MCF 10A (cell line): ENCODE measurements around the gene MACROD1. TPM values are rescaled to one million over a fixed set of nuclear protein-coding genes. Genes with fewer than 3 reads are reported as not detected.

Source experiments
- BruUV-seq: library from RNA; stranded (reverse); fragments of 400-500 nt; replicated peaks from 2 replicates; lab custom pipeline; 2021; lab: Mats Ljungman, UMichigan
- CTCF ChIA-PET: fragments of 300-600 bp; sonication (Branson Sonifier 250); formaldehyde crosslinking; extraction: SDS; loops from one replicate; lab custom pipeline; 2021; ENCODE audit warnings: antibody characterized with exemption, inconsistent platforms; lab: Yijun Ruan, JAX
- POLR2A ChIA-PET: fragments of 300-600, 350-650 bp; sonication (Branson Sonifier 250); formaldehyde crosslinking; extraction: SDS; loops from one replicate; lab custom pipeline; 2020; ENCODE audit warnings: antibody characterized with exemption, inconsistent platforms; lab: Yijun Ruan, JAX
- DNase-seq: peaks from one replicate; pipeline ENCODE4 v3.0.0-alpha.2; 2018; ENCODE audit not compliant: unreplicated experiment
- H3K27ac Mint-ChIP-seq: one replicate; pipeline ENCODE4 v1.8.0; 2022; ENCODE audit warnings: mild to moderate bottlenecking, low read depth, mixed read lengths; ENCODE audit not compliant: unreplicated experiment
- H3K27me3 Mint-ChIP-seq: one replicate; pipeline ENCODE4 v1.8.0; 2022; ENCODE audit warnings: mixed read lengths; ENCODE audit not compliant: insufficient read depth, unreplicated experiment
- H3K36me3 Mint-ChIP-seq: one replicate; pipeline ENCODE4 v1.8.0; 2022; ENCODE audit warnings: mild to moderate bottlenecking, moderate library complexity, mixed read lengths; ENCODE audit not compliant: insufficient read depth, unreplicated experiment
- H3K4me1 Mint-ChIP-seq: one replicate; pipeline ENCODE4 v1.8.0; 2022; ENCODE audit warnings: mixed read lengths; ENCODE audit not compliant: insufficient read depth, unreplicated experiment
- H3K4me3 Mint-ChIP-seq: one replicate; pipeline ENCODE4 v1.8.0; 2022; ENCODE audit warnings: mild to moderate bottlenecking, moderate library complexity, mixed read lengths; ENCODE audit not compliant: unreplicated experiment
- H3K9me3 Mint-ChIP-seq: one replicate; pipeline ENCODE4 v1.8.0; 2022; ENCODE audit warnings: mixed read lengths; ENCODE audit not compliant: unreplicated experiment
- intact Hi-C: fragments of 100-400 bp; cut with micrococcal nuclease; formaldehyde crosslinking; loops from 2 replicates; pipeline ENCODE4 v1.14.1; 2022
- total RNA-seq: library from RNA; stranded (reverse); gene quantifications from 2 replicates; pipeline ENCODE4 v1.2.3, GENCODE V29; 2022
- TF ChIP-seq, protein P1 (sequence below): fragments of 200-600 bp; IDR thresholded peaks from one replicate; pipeline ENCODE4 v1.8.0; 2022; ENCODE audit warnings: antibody characterized with exemption, mild to moderate bottlenecking; ENCODE audit not compliant: unreplicated experiment

The MACROD1 gene
- total RNA-seq, 1 experiment from 2014 or later: 15.1 TPM

DNA sequence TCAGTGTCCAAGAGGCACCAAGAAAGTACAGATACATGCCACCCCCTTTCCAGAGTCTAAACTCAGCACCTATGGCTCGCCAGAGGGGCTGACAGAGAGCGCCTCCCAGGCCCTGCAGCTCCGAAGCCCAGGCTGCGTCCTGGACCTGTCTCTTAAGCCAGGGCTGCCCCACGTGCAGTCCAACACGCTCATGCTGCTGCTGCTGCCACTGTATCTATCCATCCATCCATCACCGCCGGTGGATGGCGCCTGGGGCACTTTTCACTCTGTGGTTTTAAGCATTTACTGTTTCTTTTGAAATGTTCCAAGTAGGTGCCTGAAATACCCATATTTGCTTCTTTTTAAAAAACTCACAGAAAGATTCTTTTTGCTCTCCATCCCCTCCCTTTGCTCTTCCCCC is 41.8 kb downstream of the MACROD1 start:
- Mint-ChIP-seq H3K27me3 (no peaks in the 10 kb centered on the region), H3K4me1 (peaks cover 18% of the 10 kb centered on the region), H3K4me3 (no peak overlapping the region), H3K27ac (no peak overlapping the region), H3K36me3 (no peaks in the 10 kb centered on the region), H3K9me3 (no peaks in the 10 kb centered on the region)
- TF ChIP-seq, protein P1, sequence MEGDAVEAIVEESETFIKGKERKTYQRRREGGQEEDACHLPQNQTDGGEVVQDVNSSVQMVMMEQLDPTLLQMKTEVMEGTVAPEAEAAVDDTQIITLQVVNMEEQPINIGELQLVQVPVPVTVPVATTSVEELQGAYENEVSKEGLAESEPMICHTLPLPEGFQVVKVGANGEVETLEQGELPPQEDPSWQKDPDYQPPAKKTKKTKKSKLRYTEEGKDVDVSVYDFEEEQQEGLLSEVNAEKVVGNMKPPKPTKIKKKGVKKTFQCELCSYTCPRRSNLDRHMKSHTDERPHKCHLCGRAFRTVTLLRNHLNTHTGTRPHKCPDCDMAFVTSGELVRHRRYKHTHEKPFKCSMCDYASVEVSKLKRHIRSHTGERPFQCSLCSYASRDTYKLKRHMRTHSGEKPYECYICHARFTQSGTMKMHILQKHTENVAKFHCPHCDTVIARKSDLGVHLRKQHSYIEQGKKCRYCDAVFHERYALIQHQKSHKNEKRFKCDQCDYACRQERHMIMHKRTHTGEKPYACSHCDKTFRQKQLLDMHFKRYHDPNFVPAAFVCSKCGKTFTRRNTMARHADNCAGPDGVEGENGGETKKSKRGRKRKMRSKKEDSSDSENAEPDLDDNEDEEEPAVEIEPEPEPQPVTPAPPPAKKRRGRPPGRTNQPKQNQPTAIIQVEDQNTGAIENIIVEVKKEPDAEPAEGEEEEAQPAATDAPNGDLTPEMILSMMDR: no peak
- ChIA-PET CTCF (no interaction called here), POLR2A (no interaction called here)
- intact Hi-C loops: no loop called here
- no TSS peak for BruUV-seq
- DNase-seq: peak; percentile 20

DNA sequence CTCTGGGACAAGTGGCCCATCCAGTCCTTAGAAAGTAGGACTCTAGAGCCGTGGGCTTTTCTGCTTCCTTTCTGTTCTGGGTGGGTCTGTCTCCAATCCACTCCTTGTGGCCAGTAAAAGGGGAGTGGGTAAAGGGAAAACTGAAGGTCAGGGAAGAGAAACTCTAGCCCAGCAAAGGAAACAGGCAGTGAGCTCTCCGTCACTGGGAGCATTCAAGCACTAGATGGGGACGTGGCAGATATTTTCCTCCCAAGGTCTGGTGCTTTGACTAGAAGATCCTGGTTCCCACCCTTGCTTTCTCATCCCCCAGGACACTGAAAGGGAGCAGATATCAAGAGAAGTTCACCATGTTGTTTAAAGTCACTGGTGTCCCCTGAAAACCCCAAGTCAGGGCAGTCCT is 42.2 kb downstream of the MACROD1 start:
- ChIA-PET POLR2A (no interaction called here), CTCF (no interaction called here)
- H3K27me3 Mint-ChIP-seq: no peaks in the 10 kb centered on the region
- H3K27ac Mint-ChIP-seq: no peak overlapping the region
- intact Hi-C loops: no loop called here
- H3K4me3 Mint-ChIP-seq: no peak overlapping the region
- BruUV-seq: no TSS peak
- no peaks in the 10 kb centered on the region for H3K9me3 Mint-ChIP-seq
- peaks cover 18% of the 10 kb centered on the region for H3K4me1 Mint-ChIP-seq
- H3K36me3 Mint-ChIP-seq: no peaks in the 10 kb centered on the region
- TF ChIP-seq, protein P1: no peak
- no peak for DNase-seq

- H3K4me3 Mint-ChIP-seq: no peak overlapping the region
- POLR2A ChIA-PET: interaction anchor here (0.8 kb wide), 1 partner anchor 27 kb away, joined by 3 read pairs; no protein-coding TSS in a partner anchor
- TF ChIP-seq, protein P1: no peak
- intact Hi-C loops: no loop called here
- H3K27me3 Mint-ChIP-seq: no peaks in the 10 kb centered on the region
- BruUV-seq: no TSS peak
- no peak overlapping the region for H3K27ac Mint-ChIP-seq
- no peaks in the 10 kb centered on the region for H3K9me3 Mint-ChIP-seq
- H3K4me1 Mint-ChIP-seq: peaks cover 18% of the 10 kb centered on the region
- CTCF ChIA-PET: interaction anchor here (0.8 to 1.7 kb wide), 3 partner anchors 9 to 148 kb away, joined by 4 to 6 read pairs (median 5); partner anchors contain the start of gene COX8A
- H3K36me3 Mint-ChIP-seq: no peaks in the 10 kb centered on the region
- DNase-seq: no peak
These were observed 43.2 kb downstream of the MACROD1 start for GRCh38 chr11:64122411-64123410.
